IMR-90 (cell line): ENCODE results near the gene AEN. TPM values are rescaled to one million over a fixed set of nuclear protein-coding genes. Genes with fewer than 3 reads are reported as not detected.

Experiments used
- ATAC-seq: fragments of 200-7000 bp; cut with Tn5 transposase; 2 replicates; pipeline ENCODE4 v1.9.1; 2020; ENCODE audit warnings: low read depth, mild to moderate bottlenecking, moderate library complexity
- BruUV-seq: library from RNA; stranded (reverse); fragments of 400-500 nt; replicated peaks from 2 replicates; lab custom pipeline; 2021; lab: Mats Ljungman, UMichigan
- CTCF ChIA-PET: fragments of 300-600 bp; formaldehyde crosslinking; extraction: SDS; loops from one replicate; lab custom pipeline; 2021; ENCODE audit warnings: antibody characterized with exemption; lab: Yijun Ruan, JAX
- POLR2A ChIA-PET: fragments of 300-600 bp; sonication (Branson Sonifier 250); formaldehyde crosslinking; loops from one replicate; lab custom pipeline; 2022; ENCODE audit warnings: antibody characterized with exemption; ENCODE audit not compliant: unreplicated experiment; lab: Charles Lee
- DNase-seq: peaks from one replicate; pipeline ENCODE4 v3.0.0; 2013
- H2AFZ ChIP-seq: replicated peaks from 2 replicates; pipeline ENCODE3; 2013; ENCODE audit warnings: low read length, mild to moderate bottlenecking; ENCODE audit not compliant: poor library complexity
- H2AK5ac ChIP-seq: 2 replicates; pipeline ENCODE4 v1.6.1; 2013; ENCODE audit warnings: low read depth, low read length, inconsistent platforms
- H2AK9ac ChIP-seq: replicated peaks from 2 replicates; pipeline ENCODE3; 2013; ENCODE audit warnings: mild to moderate bottlenecking, low read depth, low read length, moderate library complexity; ENCODE audit not compliant: poor library complexity
- H2BK120ac ChIP-seq: 2 replicates; pipeline ENCODE4 v1.6.1; 2013; ENCODE audit warnings: low read depth, low read length, inconsistent platforms
- H2BK15ac ChIP-seq: 3 replicates; pipeline ENCODE4 v1.6.1; 2013; ENCODE audit warnings: low read depth, low read length, inconsistent platforms
- H2BK20ac ChIP-seq: 2 replicates; pipeline ENCODE4 v1.6.1; 2013; ENCODE audit warnings: low read depth, mild to moderate bottlenecking, inconsistent platforms, low read length, moderate library complexity
- H2BK5ac ChIP-seq: 2 replicates; pipeline ENCODE4 v1.6.1; 2013; ENCODE audit warnings: mild to moderate bottlenecking, low read depth, low read length, inconsistent platforms; ENCODE audit not compliant: poor library complexity, severe bottlenecking
- H3K14ac ChIP-seq: replicated peaks from 2 replicates; pipeline ENCODE4 v1.6.1; 2013; ENCODE audit warnings: low read depth, low read length, inconsistent platforms
- H3K18ac ChIP-seq: 2 replicates; pipeline ENCODE4 v1.6.1; 2013; ENCODE audit warnings: low read depth, low read length, control low read depth
- H3K23ac ChIP-seq: 2 replicates; pipeline ENCODE4 v1.6.1; 2013; ENCODE audit warnings: low read depth, low read length, inconsistent platforms
- H3K27ac ChIP-seq: 2 replicates; pipeline ENCODE4 v1.5.1; 2013; ENCODE audit warnings: mild to moderate bottlenecking, control low read depth, low read length; ENCODE audit not compliant: insufficient read depth
- H3K27me3 ChIP-seq: 2 replicates; pipeline ENCODE4 v1.6.1; 2013; ENCODE audit warnings: low read length; ENCODE audit not compliant: control insufficient read depth, insufficient read depth
- H3K36me3 ChIP-seq: 2 replicates; pipeline ENCODE4 v1.6.1; 2013; ENCODE audit warnings: low read length, mixed read lengths; ENCODE audit not compliant: control insufficient read depth, insufficient read depth
- H3K4ac ChIP-seq: 2 replicates; pipeline ENCODE4 v1.6.1; 2013; ENCODE audit warnings: low read depth, low read length, inconsistent platforms
- H3K4me1 ChIP-seq: 2 replicates; pipeline ENCODE4 v1.6.1; 2013; ENCODE audit warnings: low read length, mixed read lengths; ENCODE audit not compliant: control insufficient read depth, insufficient read depth
- H3K4me2 ChIP-seq: 2 replicates; pipeline ENCODE4 v1.6.1; 2013; ENCODE audit warnings: low read depth, mild to moderate bottlenecking, control low read depth, low read length, moderate library complexity
- H3K4me3 ChIP-seq: 2 replicates; pipeline ENCODE4 v1.5.1; 2013; ENCODE audit warnings: low read depth, mild to moderate bottlenecking, control low read depth, low read length, moderate library complexity; ENCODE audit not compliant: insufficient read depth
- H3K56ac ChIP-seq: 2 replicates; pipeline ENCODE4 v1.6.1; 2013; ENCODE audit warnings: low read length, inconsistent platforms; ENCODE audit not compliant: insufficient read depth; ENCODE audit errors: extremely low read depth
- H3K79me1 ChIP-seq, 2 experiments: 2 replicates each; pipeline ENCODE4 v1.6.1; 2013; ENCODE audit warnings: low read length in 2 of 2, inconsistent platforms in 1 of 2, low read depth in 1 of 2
- H3K9ac ChIP-seq: 2 replicates; pipeline ENCODE4 v1.6.1; 2013; ENCODE audit warnings: low read depth, low read length, control low read depth
- H3K9me1 ChIP-seq: 2 replicates; pipeline ENCODE4 v1.6.1; 2013; ENCODE audit warnings: low read length, inconsistent platforms; ENCODE audit not compliant: insufficient read depth
- H3K9me3 ChIP-seq: 2 replicates; pipeline ENCODE4 v1.6.1; 2013; ENCODE audit warnings: low read length; ENCODE audit not compliant: control insufficient read depth, insufficient read depth
- H4K20me1 ChIP-seq: 2 replicates; pipeline ENCODE4 v1.6.1; 2013; ENCODE audit warnings: low read length, inconsistent platforms; ENCODE audit not compliant: insufficient read depth
- H4K5ac ChIP-seq: 2 replicates; pipeline ENCODE4 v1.6.1; 2013; ENCODE audit warnings: mild to moderate bottlenecking, low read depth, low read length, control low read depth
- H4K8ac ChIP-seq, 2 experiments: 2 replicates each; pipeline ENCODE4 v1.6.1; 2013; ENCODE audit warnings: low read depth in 2 of 2, low read length in 2 of 2, control low read depth in 1 of 2, inconsistent platforms in 1 of 2
- H4K91ac ChIP-seq: 2 replicates; pipeline ENCODE4 v1.6.1; 2013; ENCODE audit warnings: low read depth, low read length, inconsistent platforms; ENCODE audit not compliant: insufficient read depth
- CEBPB ChIP-seq: IDR thresholded peaks from 2 replicates; pipeline ENCODE4 v1.6.1; 2012; ENCODE audit warnings: low read depth, low read length, improper control_type of control experiment
- CHD1 ChIP-seq: IDR thresholded peaks from 2 replicates; pipeline ENCODE4 v1.6.1; 2012; ENCODE audit warnings: low read depth, low read length, improper control_type of control experiment
- MAFK ChIP-seq: IDR thresholded peaks from 2 replicates; pipeline ENCODE4 v1.6.1; 2012; ENCODE audit warnings: low read depth, low read length, improper control_type of control experiment
- MXI1 ChIP-seq: IDR thresholded peaks from 2 replicates; pipeline ENCODE4 v1.6.1; 2012; ENCODE audit warnings: low read depth, mild to moderate bottlenecking, low read length, moderate library complexity, borderline replicate concordance
- NFE2L2 ChIP-seq: fragments of 150-350 bp; IDR thresholded peaks from 2 replicates; pipeline ENCODE4 v1.6.1; 2016; ENCODE audit warnings: low read depth, mild to moderate bottlenecking, low read length
- POLR2A ChIP-seq: IDR thresholded peaks from 2 replicates; pipeline ENCODE4 v1.6.1; 2012; ENCODE audit warnings: mild to moderate bottlenecking, low read depth, low read length
- RCOR1 ChIP-seq: IDR thresholded peaks from 2 replicates; pipeline ENCODE4 v1.6.1; 2012; ENCODE audit warnings: mild to moderate bottlenecking, low read length, improper control_type of control experiment; ENCODE audit not compliant: insufficient replicate concordance
- RFX5 ChIP-seq: IDR thresholded peaks from 2 replicates; pipeline ENCODE4 v1.8.0; 2012; ENCODE audit warnings: low read depth, mild to moderate bottlenecking, low read length, moderate library complexity
- SMC3 ChIP-seq: fragments of 150-350 bp; IDR thresholded peaks from 2 replicates; pipeline ENCODE4 v1.6.1; 2016; ENCODE audit warnings: low read depth, mild to moderate bottlenecking, antibody characterized with exemption, low read length, moderate library complexity
- WGBS, 2 experiments: methylation state at CpG; one replicate each; pipeline versions ENCODE4 v1.1.5 to v1.1.7; 2013; ENCODE audit warnings: missing lambda C conversion rate in 2 of 2; ENCODE audit not compliant: insufficient read length in 1 of 2; ENCODE audit errors: extremely low coverage in 2 of 2; 5-methylcytosine and 5-hydroxymethylcytosine counted together
- dilution Hi-C: fragments of 300-500 bp; cut with HindIII; formaldehyde crosslinking; loops from one replicate; pipeline ENCODE4 v1.14.3; 2018; ENCODE audit warnings: low sequenced_read_pairs; ENCODE audit not compliant: unreplicated experiment
- in situ Hi-C: fragments of 300-500 bp; cut with MboI; formaldehyde crosslinking; loops from 3 replicates; pipeline ENCODE4 v1.14.3; 2019; ENCODE audit warnings: low sequenced_read_pairs, inconsistent platforms, mixed read lengths
- intact Hi-C: fragments of 100-400 bp; cut with micrococcal nuclease; formaldehyde crosslinking; loops from 2 replicates; pipeline ENCODE4 v1.10.0; 2022
- polyA plus RNA-seq, 3 experiments: library from polyadenylated mRNA; depleted of rRNA; stranded (reverse); fragments of >200 nt; gene quantifications; 2 replicates each; pipeline ENCODE4 v1.2.3, GENCODE V29; 2012; ENCODE audit warnings: low replicate concordance in 1 of 3
- total RNA-seq: library from RNA; depleted of rRNA; stranded (reverse); fragments of >200 nt; gene quantifications from 2 replicates; pipeline ENCODE4 v1.2.3, GENCODE V29; 2012

AEN gene
- total and polyA plus RNA-seq, 2 of the 4 experiments (the other 2 are of a cell fraction), result 48.6 to 85.5 TPM

GRCh38 chr15:88621789-88622604, 857 bp downstream of the AEN start:
- Histone ChIP-seq H4K20me1 (peaks cover 54% of the 10 kb centered on the region), H2BK120ac (peak overlapping the region; percentile 88), H3K14ac (peak overlapping the region; percentile 99), H4K5ac (peak overlapping the region; percentile 65), H2AK5ac (peak overlapping the region; percentile 98), H2BK15ac (peak overlapping the region; percentile 32; the same call in 2 of the 3 replicates), H2BK5ac (peak overlapping the region; percentile 96), H3K36me3 (peaks cover 14% of the 10 kb centered on the region), H3K79me1 (peaks cover 0 to 33% of the 10 kb centered on the region in 2 experiments; a peak in 2 of 4 replicates), H3K23ac (peak overlapping the region; percentile 99), H3K4me1 (peaks cover 19% of the 10 kb centered on the region), H3K9me3 (no peaks in the 10 kb centered on the region), H3K4ac (peak overlapping the region; percentile 94), H3K4me3 (peak overlapping the region; percentile 73), H3K9me1 (peaks cover 17% of the 10 kb centered on the region), H2BK20ac (peak overlapping the region; percentile 61; the same call in 1 of the 2 replicates), H2AK9ac (peak overlapping the region; percentile 100), H2AFZ (peak overlapping the region; percentile 89), H3K9ac (peak overlapping the region; percentile 94), H3K18ac (peak overlapping the region; percentile 68), H3K4me2 (peak overlapping the region; percentile 95), H4K8ac (peak overlapping the region; percentile 75 to 89), H3K27me3 (no peaks in the 10 kb centered on the region), H3K56ac (peak overlapping the region; percentile 99), H3K27ac (peak overlapping the region; percentile 91), H4K91ac (peak overlapping the region; percentile 93)
- BruUV-seq, result TSS peak; percentile 73
- intact Hi-C loops, result no loop called here
- ChIA-PET POLR2A (interaction anchor here (0.6 kb wide), 2 partner anchors 11 to 16 kb away, joined by 3 to 4 read pairs; no protein-coding TSS in a partner anchor), CTCF (interaction anchor here (0.6 kb wide), 1 partner anchor 599 kb away, joined by 3 read pairs; no protein-coding TSS in a partner anchor)
- in situ Hi-C loops, result no loop called here
- dilution Hi-C loops, result no loop called here
- ATAC-seq, result peak; percentile 6; the same call in 1 of the 2 replicates
- WGBS, 2 experiments, result 0% methylated on average over 2 of the region's 17 CpGs; no CpG with 5 or more reads in 1 of the 2 experiments
- no peak for TF ChIP-seq RCOR1
- 0 out of 2 replicates have a peak, but pooled peaks have one; percentile 25 for TF ChIP-seq NFE2L2
- peak; percentile 91; the same call in 1 of the 2 replicates for TF ChIP-seq CHD1
- TF ChIP-seq CEBPB, result peak; percentile 86
- peak; percentile 76; the same call in 1 of the 2 replicates for TF ChIP-seq POLR2A
- no peak for TF ChIP-seq SMC3
- TF ChIP-seq RFX5, result no peak
- peak; percentile 87 for TF ChIP-seq MAFK
- no peak for TF ChIP-seq MXI1
- peak; percentile 67 for DNase-seq
